ENCODE data around the gene PCBP3.

The PCBP3 gene

DNA sequence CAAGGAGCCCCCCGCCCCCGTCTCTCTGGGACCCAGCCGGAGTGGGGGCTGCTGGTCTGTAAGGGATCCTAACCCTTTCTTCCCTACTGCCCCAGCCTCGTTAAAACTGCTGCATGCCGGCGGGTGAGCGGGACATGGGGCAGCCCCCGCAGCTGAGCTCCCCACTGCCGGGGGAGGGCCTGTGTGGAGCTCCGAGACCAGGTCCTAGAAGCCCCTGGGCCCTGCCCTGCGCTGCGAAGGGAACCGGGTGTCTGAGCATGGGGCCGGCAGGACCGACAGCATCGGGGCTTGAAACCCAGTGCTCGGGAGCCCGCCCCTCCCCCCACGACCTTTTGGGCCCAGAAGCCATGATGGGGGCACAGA, 328.8 kb downstream of the PCBP3 start:
- Histone ChIP-seq H3K4ac (ENCODE audit: low read depth in 1 of 2, low read length in 2 of 2) (peak overlapping the region; percentile 100), H3K79me1 (replicated peaks; ENCODE audit: low read length, poor library complexity, severe bottlenecking) (no peaks in the 10 kb centered on the region), H3K23ac (ENCODE audit: low read length in 2 of 2) (peak overlapping the region in 1 of 2 experiments; percentile 78), H2BK5ac (ENCODE audit: low read depth, low read length, poor library complexity, severe bottlenecking) (peak overlapping the region; percentile 90), H3K27ac (ENCODE audit: low read length, poor library complexity, severe bottlenecking) (peak overlapping the region; percentile 84), H4K8ac (ENCODE audit: low read length) (peak overlapping the region; percentile 99), H2BK120ac (ENCODE audit: low read depth, low read length) (peak overlapping the region; percentile 100), H3K4me1 (ENCODE audit: control insufficient read depth, insufficient read depth, low read depth, low read length) (peaks cover 48% of the 10 kb centered on the region), H2BK12ac (ENCODE audit: low read length in 2 of 2) (peak overlapping the region; percentile 75 to 99), H3K14ac (ENCODE audit: low read length in 2 of 2) (peak overlapping the region in 1 of 2 experiments; percentile 89), H3K9me3 (ENCODE audit: control insufficient read depth, low read length) (no peaks in the 10 kb centered on the region), H2AFZ (ENCODE audit: low read depth, low read length) (no peak overlapping the region), H3K18ac (ENCODE audit: low read depth in 1 of 2, low read length in 2 of 2) (peak overlapping the region; percentile 98 to 99), H3K9ac (ENCODE audit: low read length) (peak overlapping the region; percentile 96), H3K27me3 (ENCODE audit: control insufficient read depth in 1 of 2, insufficient read depth in 1 of 2, low read length in 2 of 2) (no peaks in the 10 kb centered on the region), H3K4me2 (ENCODE audit: low read length, poor library complexity, severe bottlenecking) (peak overlapping the region; percentile 94), H3K36me3 (ENCODE audit: control insufficient read depth in 1 of 2, insufficient read depth in 2 of 2, low read depth in 1 of 2, low read length in 2 of 2) (no peaks in the 10 kb centered on the region), H2BK15ac (ENCODE audit: low read depth, poor library complexity, severe bottlenecking) (peak overlapping the region; percentile 93), H3K4me3 (ENCODE audit: insufficient read depth in 1 of 2, low read depth in 1 of 2, low read length in 2 of 2) (peak overlapping the region; percentile 57 to 79), H4K91ac (ENCODE audit: low read length) (peak overlapping the region; percentile 100), H2AK5ac (ENCODE audit: low read length, severe bottlenecking) (peak overlapping the region; percentile 62)
- WGBS = 34% methylated on average over 19 of the region's 19 CpGs
- no peak for DNase-seq

DNA sequence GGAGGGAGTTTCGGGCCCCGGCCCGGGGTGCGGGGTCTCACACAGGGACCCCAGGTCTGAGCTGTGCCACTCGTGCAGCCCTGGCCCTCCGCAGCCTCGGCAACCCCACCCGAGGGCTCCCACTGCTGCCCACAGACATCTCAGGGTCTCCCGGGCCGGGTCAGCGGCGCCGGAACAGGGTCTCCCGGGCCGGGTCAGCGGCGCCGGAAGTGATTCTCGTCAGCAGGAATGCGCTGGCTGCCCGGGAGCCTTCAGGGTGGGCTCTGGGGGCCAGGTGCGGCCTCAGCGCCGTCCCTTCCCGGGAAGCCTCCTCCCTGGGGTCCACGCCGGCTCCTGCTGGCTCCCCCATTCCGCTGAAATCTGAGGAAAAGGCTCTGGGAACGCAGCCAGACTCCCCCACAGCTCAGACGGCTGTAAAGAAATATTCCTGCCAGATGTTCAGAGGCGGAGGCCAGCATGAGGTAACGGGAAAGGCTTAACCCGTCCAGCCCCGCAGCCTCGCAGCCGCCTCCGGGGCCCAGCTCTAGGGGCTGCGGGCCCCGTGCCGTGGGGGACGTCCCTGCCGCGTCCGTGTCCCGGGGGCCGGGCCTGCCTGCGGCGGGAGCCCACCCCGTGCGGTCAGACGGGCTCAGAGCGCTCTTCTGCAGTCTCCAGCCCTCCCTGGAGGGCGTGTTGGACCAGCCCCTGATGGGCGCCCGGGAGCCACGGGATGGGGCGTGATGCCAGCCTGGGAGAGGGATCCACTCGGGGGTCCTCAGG, 329.4 kb downstream of the PCBP3 start:
- H3K4me1 ChIP-seq (ENCODE audit: control insufficient read depth, insufficient read depth, low read depth, low read length) = peaks cover 50% of the 10 kb centered on the region
- H3K27ac ChIP-seq (ENCODE audit: low read length, poor library complexity, severe bottlenecking) = peak overlapping the region; percentile 95
- no peaks in the 10 kb centered on the region for H3K9me3 ChIP-seq (ENCODE audit: control insufficient read depth, low read length)
- H2BK12ac ChIP-seq (ENCODE audit: low read length in 2 of 2) = peak overlapping the region; percentile 99
- peak overlapping the region; percentile 99 for H4K8ac ChIP-seq (ENCODE audit: low read length)
- DNase-seq = peak; percentile 89
- peak overlapping the region; percentile 100 for H4K91ac ChIP-seq (ENCODE audit: low read length)
- peak overlapping the region; percentile 93 for H2BK15ac ChIP-seq (ENCODE audit: low read depth, poor library complexity, severe bottlenecking)
- peak overlapping the region; percentile 66 for H2AK5ac ChIP-seq (ENCODE audit: low read length, severe bottlenecking)
- 4% methylated on average over 58 of the region's 58 CpGs for WGBS
- no peak overlapping the region for H2AFZ ChIP-seq (ENCODE audit: low read depth, low read length)
- no peaks in the 10 kb centered on the region for H3K79me1 ChIP-seq (replicated peaks; ENCODE audit: low read length, poor library complexity, severe bottlenecking)
- H3K27me3 ChIP-seq (ENCODE audit: control insufficient read depth in 1 of 2, insufficient read depth in 1 of 2, low read length in 2 of 2) = no peaks in the 10 kb centered on the region
- no peaks in the 10 kb centered on the region for H3K36me3 ChIP-seq (ENCODE audit: control insufficient read depth in 1 of 2, insufficient read depth in 2 of 2, low read depth in 1 of 2, low read length in 2 of 2)
- H3K4ac ChIP-seq (ENCODE audit: low read depth in 1 of 2, low read length in 2 of 2) = peak overlapping the region; percentile 100
- H3K18ac ChIP-seq (ENCODE audit: low read depth in 1 of 2, low read length in 2 of 2) = peak overlapping the region; percentile 98 to 99
- peak overlapping the region; percentile 90 for H2BK5ac ChIP-seq (ENCODE audit: low read depth, low read length, poor library complexity, severe bottlenecking)
- peak overlapping the region in 1 of 2 experiments; percentile 78 for H3K23ac ChIP-seq (ENCODE audit: low read length in 2 of 2)
- H3K4me2 ChIP-seq (ENCODE audit: low read length, poor library complexity, severe bottlenecking) = peak overlapping the region; percentile 94
- peak overlapping the region; percentile 96 for H3K9ac ChIP-seq (ENCODE audit: low read length)
- H3K14ac ChIP-seq (ENCODE audit: low read length in 2 of 2) = peak overlapping the region; percentile 80 to 93
- peak overlapping the region; percentile 100 for H2BK120ac ChIP-seq (ENCODE audit: low read depth, low read length)
- peak overlapping the region; percentile 57 to 79 for H3K4me3 ChIP-seq (ENCODE audit: insufficient read depth in 1 of 2, low read depth in 1 of 2, low read length in 2 of 2)

DNA sequence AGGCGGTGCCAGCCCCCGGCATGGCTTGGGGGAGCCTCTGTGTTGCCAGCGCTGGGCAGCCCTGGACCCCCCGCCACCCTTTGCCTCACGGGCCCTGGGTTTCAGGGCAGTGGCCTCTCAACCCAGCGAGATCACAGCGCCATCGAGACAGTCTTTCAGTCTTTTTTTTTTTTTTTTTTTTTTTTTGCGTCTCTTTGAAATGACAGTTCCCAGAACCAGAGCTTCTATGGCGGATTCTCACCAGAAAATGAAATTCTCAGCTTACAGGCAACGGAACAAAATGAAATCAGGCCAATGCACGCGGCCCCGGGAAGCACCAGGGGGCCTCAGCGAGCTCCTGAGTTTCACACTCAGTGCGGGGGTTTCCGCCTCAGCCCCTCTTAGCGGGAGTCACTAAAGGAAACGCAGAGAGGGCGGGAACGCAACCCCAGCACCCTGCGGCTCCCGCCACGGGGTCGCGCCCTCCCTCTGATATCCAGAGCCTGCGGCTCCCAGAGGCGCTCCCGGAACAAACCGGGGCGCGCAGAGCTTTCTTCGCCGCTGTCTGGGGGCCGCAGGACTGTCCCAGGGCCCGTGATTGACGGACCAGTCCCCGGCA, 330.0 kb downstream of the PCBP3 start:
- DNase-seq = peak; percentile 94
- peak overlapping the region; percentile 96 for H3K9ac ChIP-seq (ENCODE audit: low read length)

More for the DNA sequence above, 330.0 kb downstream of the PCBP3 start:
- H2AK5ac ChIP-seq (ENCODE audit: low read length, severe bottlenecking) = peak overlapping the region; percentile 66
- peak overlapping the region; percentile 99 for H2BK12ac ChIP-seq (ENCODE audit: low read length in 2 of 2)
- no peaks in the 10 kb centered on the region for H3K36me3 ChIP-seq (ENCODE audit: control insufficient read depth in 1 of 2, insufficient read depth in 2 of 2, low read depth in 1 of 2, low read length in 2 of 2)
- peak overlapping the region; percentile 95 for H3K27ac ChIP-seq (ENCODE audit: low read length, poor library complexity, severe bottlenecking)
- peaks cover 54% of the 10 kb centered on the region for H3K4me1 ChIP-seq (ENCODE audit: control insufficient read depth, insufficient read depth, low read depth, low read length)
- peak overlapping the region; percentile 99 for H3K18ac ChIP-seq (ENCODE audit: low read depth in 1 of 2, low read length in 2 of 2)
- peak overlapping the region; percentile 99 for H4K8ac ChIP-seq (ENCODE audit: low read length)
- 2% methylated on average over 37 of the region's 38 CpGs for WGBS
- H3K4me2 ChIP-seq (ENCODE audit: low read length, poor library complexity, severe bottlenecking) = peak overlapping the region; percentile 94
- H3K27me3 ChIP-seq (ENCODE audit: control insufficient read depth in 1 of 2, insufficient read depth in 1 of 2, low read length in 2 of 2) = no peaks in the 10 kb centered on the region
- peak overlapping the region; percentile 100 for H4K91ac ChIP-seq (ENCODE audit: low read length)
- H2AFZ ChIP-seq (ENCODE audit: low read depth, low read length) = peak overlapping the region; percentile 57
- H2BK5ac ChIP-seq (ENCODE audit: low read depth, low read length, poor library complexity, severe bottlenecking) = peak overlapping the region; percentile 92
- H3K9me3 ChIP-seq (ENCODE audit: control insufficient read depth, low read length) = no peaks in the 10 kb centered on the region
- peak overlapping the region; percentile 100 for H2BK120ac ChIP-seq (ENCODE audit: low read depth, low read length)
- no peaks in the 10 kb centered on the region for H3K79me1 ChIP-seq (replicated peaks; ENCODE audit: low read length, poor library complexity, severe bottlenecking)
- H2BK15ac ChIP-seq (ENCODE audit: low read depth, poor library complexity, severe bottlenecking) = peak overlapping the region; percentile 93
- H3K4me3 ChIP-seq (ENCODE audit: insufficient read depth in 1 of 2, low read depth in 1 of 2, low read length in 2 of 2) = peak overlapping the region; percentile 57 to 79
- H3K23ac ChIP-seq (ENCODE audit: low read length in 2 of 2) = peak overlapping the region in 1 of 2 experiments; percentile 43
- peak overlapping the region; percentile 100 for H3K4ac ChIP-seq (ENCODE audit: low read depth in 1 of 2, low read length in 2 of 2)
- H3K14ac ChIP-seq (ENCODE audit: low read length in 2 of 2) = peak overlapping the region; percentile 93 to 97
